Adrenal gland (tissue), 5 donors: ENCODE results near the gene CALD1.

Experiments used
- CTCF ChIP-seq, 6 experiments: fragments of 450-650 bp in 4 of 6; fragments of 200-600 bp in 2 of 6; sonication (generic) in 1 of 6; IDR thresholded peaks; 1 replicate in 5 of 6; 2 replicates in 1 of 6; pipeline versions ENCODE4 v1.5.1 to v1.8.0; 2016 to 2021; ENCODE audit warnings: antibody characterized with exemption in 6 of 6, mild to moderate bottlenecking in 2 of 6, moderate library complexity in 1 of 6
- POLR2A ChIP-seq, 2 donors: fragments of 450-650 bp; IDR thresholded peaks; one replicate each; pipeline ENCODE4 v1.6.1; 2017; ENCODE audit warnings: antibody characterized with exemption in 2 of 2, mild to moderate bottlenecking in 2 of 2, moderate library complexity in 1 of 2
- donor health status: DM: no; HTN: no; CAD: no.

GRCh38 chr7:135012229-135012628, 232.8 kb downstream of the CALD1 start:
- no peak for TF ChIP-seq CTCF (IDR thresholded peaks at IDR 0.05)
- no peak for TF ChIP-seq POLR2A (IDR thresholded peaks at IDR 0.05)
